SJSA1 (cell line): ENCODE data around the gene AGBL1. TPM values are rescaled to one million over a fixed set of nuclear protein-coding genes. Genes with fewer than 3 reads are reported as not detected.
"Not testable (repeated sequence)": the region's sequence is repeated elsewhere in the genome, so short reads cannot be mapped to it uniquely, and the experiment has no call there.

Source experiments
- DNase-seq, 2 experiments: peaks; one replicate each; pipeline ENCODE4 v3.0.0-alpha.2; 2015 to 2020; ENCODE audit warnings: low spot score in 2 of 2, low read depth in 1 of 2
- H3K27ac ChIP-seq: fragments of 250-450 bp; sonication (Bioruptor Pico); 2 replicates; pipeline ENCODE4 v1.5.1; 2020; ENCODE audit warnings: mild to moderate bottlenecking, moderate library complexity
- H3K27me3 ChIP-seq: fragments of 250-450 bp; sonication (Bioruptor Pico); replicated peaks from 2 replicates; pipeline ENCODE4 v1.5.1; 2020; ENCODE audit warnings: mild to moderate bottlenecking, moderate library complexity
- H3K36me3 ChIP-seq: fragments of 250-450 bp; sonication (Bioruptor Pico); 2 replicates; pipeline ENCODE4 v1.5.1; 2020; ENCODE audit warnings: mild to moderate bottlenecking
- H3K4me1 ChIP-seq: fragments of 250-450 bp; sonication (Bioruptor Pico); replicated peaks from 2 replicates; pipeline ENCODE4 v1.6.1; 2021; ENCODE audit warnings: mild to moderate bottlenecking
- H3K4me3 ChIP-seq: fragments of 250-450 bp; sonication (Bioruptor Pico); 2 replicates; pipeline ENCODE4 v1.5.1; 2020; ENCODE audit warnings: mild to moderate bottlenecking
- H3K9me3 ChIP-seq: fragments of 250-450 bp; sonication (Bioruptor Pico); replicated peaks from 2 replicates; pipeline ENCODE4 v1.5.1; 2020; ENCODE audit warnings: mild to moderate bottlenecking
- total RNA-seq: library from RNA; depleted of rRNA; stranded (reverse); fragments of >200 nt; shearing (Covaris generic); gene quantifications from 2 replicates; pipeline ENCODE4 v1.2.3, GENCODE V29; 2014

The AGBL1 gene
- total RNA-seq, 1 experiment from 2014 or later = not detected

DNA sequence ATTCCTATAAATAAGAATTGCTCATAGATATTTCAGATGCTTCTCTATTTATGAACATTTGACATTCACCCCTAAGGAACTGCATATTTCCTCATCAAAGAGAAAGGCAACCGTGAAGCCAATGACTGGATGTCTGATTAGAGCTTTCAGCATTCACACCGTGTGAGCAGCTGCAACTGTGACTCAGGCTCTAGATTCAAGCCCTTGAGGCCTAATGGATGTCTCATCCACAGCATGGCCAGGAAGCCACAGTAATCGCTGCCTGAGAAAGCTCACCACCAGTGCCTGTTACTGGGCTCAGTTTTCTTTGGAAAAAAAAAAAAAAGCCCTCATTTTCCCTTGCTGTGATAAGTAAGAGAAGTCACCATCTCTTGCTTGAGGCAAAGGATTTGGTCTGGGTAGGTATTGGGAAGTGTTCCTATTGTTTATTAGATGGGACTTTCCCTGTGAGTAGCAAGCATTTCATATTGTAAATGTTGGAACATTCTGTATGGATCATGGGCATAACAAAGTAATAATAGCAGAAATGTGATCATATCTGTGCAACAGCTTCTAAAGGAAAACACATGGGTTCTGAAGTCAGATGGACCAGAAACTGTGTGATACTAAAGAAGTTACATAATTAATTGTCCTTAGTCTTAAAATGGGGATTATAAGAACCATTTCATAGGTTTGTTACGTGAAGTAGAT, 783.7 kb downstream of the AGBL1 start:
- no peaks in the 10 kb centered on the region for H3K9me3 ChIP-seq
- no peaks in the 10 kb centered on the region for H3K4me1 ChIP-seq
- no peaks in the 10 kb centered on the region for H3K36me3 ChIP-seq
- no peak overlapping the region for H3K27ac ChIP-seq
- no peaks in the 10 kb centered on the region for H3K27me3 ChIP-seq
- no peak overlapping the region for H3K4me3 ChIP-seq
- no peak for DNase-seq

- Histone ChIP-seq H3K36me3 (no peaks in the 10 kb centered on the region), H3K4me1 (no peaks in the 10 kb centered on the region), H3K27ac (no peak overlapping the region), H3K9me3 (no peaks in the 10 kb centered on the region), H3K4me3 (no peak overlapping the region), H3K27me3 (no peaks in the 10 kb centered on the region)
- DNase-seq = no peak
These were observed 786.2 kb downstream of the AGBL1 start for GRCh38 chr15:86865920-86866319.

GRCh38 chr15:86870846-86871245, 791.2 kb downstream of the AGBL1 start:
- H3K4me1 ChIP-seq = no peaks in the 10 kb centered on the region
- H3K36me3 ChIP-seq = no peaks in the 10 kb centered on the region
- no peak for DNase-seq
- no peak overlapping the region for H3K4me3 ChIP-seq
- H3K9me3 ChIP-seq = no peaks in the 10 kb centered on the region
- H3K27ac ChIP-seq = no peak overlapping the region
- no peaks in the 10 kb centered on the region for H3K27me3 ChIP-seq

DNA sequence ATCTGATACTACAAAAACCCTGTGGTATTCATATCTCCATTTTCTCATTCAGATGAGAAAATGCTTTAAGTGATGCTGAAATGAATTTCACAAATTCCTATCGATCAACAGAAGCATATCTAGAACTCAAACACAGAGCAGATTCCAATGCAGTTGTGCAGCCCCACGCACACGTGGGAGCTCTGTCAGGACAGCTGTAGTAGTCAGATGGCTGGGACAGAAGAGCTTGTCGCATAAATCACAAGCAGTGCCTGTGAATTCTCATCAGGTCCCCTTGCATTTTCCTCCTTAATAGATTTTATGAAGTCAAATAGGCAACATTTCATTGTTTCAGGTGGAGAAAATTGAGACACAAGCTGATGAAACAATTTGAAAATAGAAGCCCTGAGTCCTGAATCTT, 792.3 kb downstream of the AGBL1 start:
- DNase-seq = no peak
- H3K4me1 ChIP-seq = no peaks in the 10 kb centered on the region
- no peaks in the 10 kb centered on the region for H3K9me3 ChIP-seq
- no peaks in the 10 kb centered on the region for H3K27me3 ChIP-seq
- H3K4me3 ChIP-seq = no peak overlapping the region
- no peaks in the 10 kb centered on the region for H3K36me3 ChIP-seq
- no peak overlapping the region for H3K27ac ChIP-seq

GRCh38 chr15:86872782-86873181, 793.1 kb downstream of the AGBL1 start:
- no peak for DNase-seq
- no peaks in the 10 kb centered on the region for H3K4me1 ChIP-seq

DNA sequence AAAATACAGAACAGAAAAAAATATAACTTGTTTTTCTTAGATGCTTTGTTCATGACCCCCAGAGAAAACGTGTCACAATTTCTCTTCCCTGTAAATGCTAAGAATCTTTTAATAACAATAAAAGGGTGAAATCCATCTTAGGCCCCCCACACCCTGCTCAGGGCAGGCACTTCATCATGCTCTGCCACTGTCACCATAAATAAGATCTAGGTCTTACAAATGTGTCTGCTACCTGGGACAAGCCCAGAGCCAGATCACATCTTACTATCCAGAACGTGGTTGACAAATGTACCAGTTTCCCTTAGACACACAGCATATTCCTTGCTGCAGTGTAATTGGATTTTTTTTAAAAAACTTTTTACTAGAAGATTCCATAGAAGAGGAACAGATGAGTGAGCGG, 795.4 kb downstream of the AGBL1 start:
- no peaks in the 10 kb centered on the region for H3K36me3 ChIP-seq
- no peak overlapping the region for H3K4me3 ChIP-seq
- H3K9me3 ChIP-seq = no peaks in the 10 kb centered on the region
- no peaks in the 10 kb centered on the region for H3K4me1 ChIP-seq
- H3K27me3 ChIP-seq = no peaks in the 10 kb centered on the region
- no peak overlapping the region for H3K27ac ChIP-seq
- DNase-seq = no peak

More at GRCh38 chr15:86872782-86873181, 793.1 kb downstream of the AGBL1 start:
- Histone ChIP-seq H3K27me3 (no peaks in the 10 kb centered on the region), H3K9me3 (no peaks in the 10 kb centered on the region), H3K36me3 (no peaks in the 10 kb centered on the region), H3K27ac (no peak overlapping the region), H3K4me3 (no peak overlapping the region)

- no peaks in the 10 kb centered on the region for H3K9me3 ChIP-seq
- H3K4me1 ChIP-seq = no peaks in the 10 kb centered on the region
- no peaks in the 10 kb centered on the region for H3K27me3 ChIP-seq
- H3K27ac ChIP-seq = no peak overlapping the region
- H3K36me3 ChIP-seq = no peaks in the 10 kb centered on the region
- H3K4me3 ChIP-seq = no peak overlapping the region
- no peak for DNase-seq
These were observed 796.8 kb downstream of the AGBL1 start for GRCh38 chr15:86876387-86876944.

DNA sequence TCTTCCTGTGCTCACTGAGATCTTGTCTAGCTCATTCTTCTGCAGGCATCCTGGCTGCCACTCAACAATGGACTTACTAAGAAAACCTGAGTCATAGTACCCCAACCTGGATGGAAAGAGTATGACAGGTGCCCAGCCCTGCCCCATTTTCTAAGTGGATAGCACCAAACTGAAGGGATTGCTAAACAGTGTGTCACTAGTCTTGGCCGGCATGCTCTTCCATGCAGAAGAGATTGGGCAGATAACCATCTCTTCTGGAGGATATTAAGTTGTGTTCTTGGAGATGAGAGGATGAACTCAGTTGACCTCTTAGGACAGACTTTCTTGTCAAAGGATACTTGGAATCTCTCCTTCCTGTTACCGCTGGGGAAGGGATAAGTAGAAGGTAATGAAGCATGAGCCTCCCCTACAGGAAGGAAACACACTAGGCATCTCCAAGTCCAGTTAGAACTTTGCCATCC, 797.5 kb downstream of the AGBL1 start:
- Histone ChIP-seq H3K36me3 (no peaks in the 10 kb centered on the region), H3K27ac (no peak overlapping the region), H3K9me3 (no peaks in the 10 kb centered on the region), H3K27me3 (no peaks in the 10 kb centered on the region), H3K4me1 (no peaks in the 10 kb centered on the region), H3K4me3 (no peak overlapping the region)
- DNase-seq = no peak

DNA sequence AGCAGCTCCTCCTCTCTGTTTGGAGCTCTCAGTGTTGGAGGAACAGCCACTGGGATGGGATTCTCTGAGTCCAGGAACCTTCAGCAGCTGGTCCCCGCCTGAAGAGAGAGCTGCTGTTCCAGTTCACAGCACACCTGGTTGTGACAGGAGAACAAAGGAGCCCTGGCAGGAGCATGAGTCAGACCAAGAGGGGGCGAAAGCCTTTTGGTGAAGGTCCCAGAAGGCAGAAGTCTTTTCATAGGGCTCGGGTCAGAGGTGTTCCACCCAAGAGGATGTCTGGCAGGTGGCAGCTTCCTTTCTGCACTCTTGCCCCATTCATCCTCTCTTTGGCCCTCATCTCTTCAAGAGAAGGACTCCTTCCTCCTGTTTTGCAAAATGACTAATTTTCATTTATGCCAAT, 799.2 kb downstream of the AGBL1 start:
- H3K4me1 ChIP-seq, H3K27me3 ChIP-seq, H3K9me3 ChIP-seq, H3K27ac ChIP-seq, DNase-seq, H3K36me3 ChIP-seq, H3K4me3 ChIP-seq: not testable (repeated sequence)

DNA sequence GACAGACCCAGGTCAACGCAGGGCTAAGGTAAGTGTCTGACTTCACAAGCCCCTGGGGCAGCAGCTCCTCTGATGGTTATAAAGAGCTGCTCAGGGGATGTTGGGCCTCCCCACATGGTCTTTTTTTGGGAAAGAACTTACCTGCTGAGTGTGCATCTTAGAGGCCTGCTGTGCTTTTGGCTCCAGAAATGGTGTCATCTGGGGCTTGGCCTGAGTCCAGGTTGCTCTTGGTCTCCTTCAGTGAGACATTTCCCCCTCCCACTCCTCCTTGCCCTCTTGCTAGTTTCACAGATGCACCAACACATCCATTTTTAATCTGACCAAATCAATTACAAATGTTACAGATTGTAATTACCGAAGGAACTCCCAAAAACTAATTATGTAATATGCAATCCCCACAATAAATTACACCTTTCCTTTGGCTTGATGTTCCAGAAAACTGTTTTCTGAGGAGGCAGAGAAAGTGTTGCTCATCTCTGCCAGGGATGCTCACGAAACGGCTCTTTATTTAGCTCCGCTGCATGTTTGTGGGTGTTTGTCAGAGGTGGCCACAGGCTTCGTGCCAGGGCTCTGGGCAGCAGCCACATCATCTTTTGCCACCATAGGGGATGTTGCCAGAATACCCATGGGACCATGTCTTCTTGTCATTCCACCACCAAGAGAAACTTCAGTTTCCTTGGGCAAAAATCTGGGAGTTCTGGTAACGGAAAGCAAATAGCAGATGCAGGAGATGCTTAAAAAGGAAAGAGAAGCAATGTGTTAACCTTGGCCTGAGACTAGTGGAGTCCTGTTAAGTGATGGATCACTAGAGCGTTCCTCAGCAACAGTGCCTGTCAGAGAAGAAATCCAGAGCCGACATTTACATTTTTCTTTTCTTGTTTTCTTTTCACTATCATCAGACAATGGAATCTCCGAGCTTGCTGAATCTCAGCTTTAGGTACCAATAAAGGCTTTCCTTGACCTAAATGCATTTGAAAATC, 799.9 kb downstream of the AGBL1 start:
- DNase-seq = no peak
- Histone ChIP-seq H3K27me3 (no peaks in the 10 kb centered on the region), H3K9me3 (no peaks in the 10 kb centered on the region), H3K27ac (no peak overlapping the region), H3K4me3 (no peak overlapping the region), H3K4me1 (no peaks in the 10 kb centered on the region), H3K36me3 (no peaks in the 10 kb centered on the region)

- Histone ChIP-seq H3K4me1 (no peaks in the 10 kb centered on the region), H3K9me3 (no peaks in the 10 kb centered on the region), H3K27me3 (no peaks in the 10 kb centered on the region), H3K36me3 (no peaks in the 10 kb centered on the region), H3K4me3 (no peak overlapping the region), H3K27ac (no peak overlapping the region)
- DNase-seq = no peak
These were observed 805.9 kb downstream of the AGBL1 start for GRCh38 chr15:86885616-86886015.

DNA sequence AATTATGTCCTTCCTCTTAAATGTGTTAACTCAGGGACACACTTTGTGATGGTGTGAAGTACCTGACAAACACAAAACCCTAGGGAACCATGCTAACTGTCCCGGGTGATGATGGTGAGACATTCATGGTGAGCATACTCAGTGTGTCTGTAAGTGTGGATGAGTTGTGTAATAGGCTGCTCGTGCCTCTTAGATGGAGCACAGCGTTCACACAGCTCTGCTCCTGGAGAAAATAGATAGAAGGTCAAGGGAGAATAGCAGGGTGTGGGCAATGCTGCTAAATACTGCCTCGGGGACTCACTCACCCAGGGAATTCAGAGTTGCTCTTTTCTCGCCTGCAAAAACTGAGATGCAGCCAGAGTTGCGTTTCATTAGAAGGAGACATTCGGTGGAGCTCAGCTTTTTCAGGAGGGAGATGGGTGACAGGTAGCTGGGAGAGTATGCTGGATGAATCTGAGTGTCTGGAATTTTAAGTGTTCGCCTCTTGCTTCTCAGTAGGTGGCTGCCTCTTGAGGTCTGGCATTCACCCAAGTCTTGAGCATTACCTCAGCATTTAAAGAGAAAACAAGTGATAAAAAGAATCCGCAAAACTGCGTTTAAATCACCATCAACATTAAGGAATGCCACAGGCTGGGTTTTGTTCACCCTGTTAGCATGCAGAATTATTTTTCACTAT, 813.2 kb downstream of the AGBL1 start:
- Histone ChIP-seq H3K36me3 (no peaks in the 10 kb centered on the region), H3K9me3 (no peaks in the 10 kb centered on the region), H3K27me3 (no peaks in the 10 kb centered on the region), H3K4me3 (no peak overlapping the region), H3K27ac (no peak overlapping the region), H3K4me1 (no peaks in the 10 kb centered on the region)
- DNase-seq = no peak

DNA sequence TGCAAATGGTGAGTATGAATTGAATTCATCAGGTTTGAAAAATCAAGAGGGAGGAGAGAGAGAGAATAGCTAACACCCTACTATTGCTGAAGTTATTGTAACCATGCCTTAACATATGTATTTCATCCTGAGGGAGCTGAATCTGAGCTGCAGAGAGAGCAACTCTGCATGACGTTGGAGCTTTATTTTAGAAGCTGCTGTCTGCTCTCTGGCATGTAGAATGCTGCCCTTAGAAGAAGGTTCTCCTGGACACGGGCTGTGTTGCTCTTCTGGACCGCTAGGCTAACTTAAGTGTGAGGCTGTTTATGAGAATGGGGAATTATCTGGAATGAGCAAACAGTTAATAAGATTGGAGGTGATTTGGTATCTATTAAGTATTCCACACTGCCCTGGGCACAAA, 814.6 kb downstream of the AGBL1 start:
- Histone ChIP-seq H3K4me3 (no peak overlapping the region), H3K36me3 (no peaks in the 10 kb centered on the region), H3K4me1 (no peaks in the 10 kb centered on the region), H3K27ac (no peak overlapping the region), H3K27me3 (no peaks in the 10 kb centered on the region), H3K9me3 (no peaks in the 10 kb centered on the region)
- DNase-seq = no peak
